ENCODE results near the gene SLC22A12.

SLC22A12 gene

DNA sequence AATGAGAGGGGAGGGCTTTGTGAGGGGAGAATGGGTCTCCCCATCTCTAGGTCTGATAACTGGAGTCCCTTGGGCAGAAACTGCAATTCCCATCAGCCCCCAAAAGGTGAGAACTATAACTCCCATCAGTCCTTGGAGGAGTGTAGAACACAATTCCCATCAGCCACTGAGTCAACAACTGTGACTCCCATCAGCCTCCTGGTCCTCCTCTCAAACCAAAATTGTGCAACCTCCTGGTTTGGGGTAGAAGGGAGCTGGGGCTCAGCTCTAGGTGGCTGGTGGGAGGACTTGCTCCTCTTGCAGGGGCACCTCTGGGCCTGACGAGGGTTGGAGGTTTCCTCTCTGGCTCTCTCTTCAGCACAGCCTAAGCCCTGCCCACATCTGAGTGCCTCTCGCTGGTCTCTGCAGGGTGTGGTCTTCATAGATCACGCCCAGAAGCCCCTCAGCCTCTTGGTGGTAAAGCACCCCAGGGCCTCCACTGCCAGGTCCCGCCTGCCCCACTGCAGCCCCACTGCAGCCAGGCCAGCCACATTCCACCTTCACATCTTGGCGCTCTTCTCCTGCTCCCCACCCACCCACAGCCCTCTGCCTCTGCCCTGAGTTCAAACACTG lies 18.5 kb downstream of the SLC22A12 start:
- Histone ChIP-seq H3K9ac (ENCODE audit: low read depth, low read length) (no peak overlapping the region), H3K36me3 (ENCODE audit: insufficient read depth, low read depth, low read length) (no peaks in the 10 kb centered on the region), H3K9me3 (ENCODE audit: insufficient read depth, low read depth, low read length) (no peaks in the 10 kb centered on the region), H3K4me3 (ENCODE audit: low read length) (no peak overlapping the region), H3K27ac (ENCODE audit: low read length) (no peak overlapping the region), H3K4me1 (ENCODE audit: insufficient read depth, low read length) (no peaks in the 10 kb centered on the region; the same call in 1 of the 2 replicates), H3K27me3 (ENCODE audit: insufficient read depth, low read length) (no peaks in the 10 kb centered on the region)

DNA sequence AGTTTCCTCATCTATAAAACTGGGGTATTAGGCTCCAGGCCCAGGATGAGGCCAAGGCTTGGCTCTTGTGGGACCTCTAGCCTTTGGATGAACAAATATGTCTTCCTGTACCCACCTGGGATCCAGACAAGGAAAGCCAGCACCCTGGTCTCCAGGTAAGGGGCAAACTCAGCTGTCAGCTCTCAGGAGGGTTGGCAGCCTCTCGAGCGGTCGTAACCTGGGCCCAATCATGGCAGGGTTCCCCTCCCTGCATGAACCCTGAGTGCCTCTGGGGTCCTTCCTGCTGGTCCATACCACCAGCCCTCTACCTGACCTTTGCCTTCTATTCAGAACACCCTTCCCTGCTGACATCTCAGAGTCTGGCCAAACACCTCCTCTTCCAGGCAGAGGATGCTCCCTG lies 19.6 kb downstream of the SLC22A12 start:
- Histone ChIP-seq H3K4me1 (ENCODE audit: insufficient read depth, low read length) (no peaks in the 10 kb centered on the region; the same call in 1 of the 2 replicates), H3K9me3 (ENCODE audit: insufficient read depth, low read depth, low read length) (no peaks in the 10 kb centered on the region), H3K27ac (ENCODE audit: low read length) (no peak overlapping the region), H3K4me3 (ENCODE audit: low read length) (no peak overlapping the region), H3K9ac (ENCODE audit: low read depth, low read length) (no peak overlapping the region), H3K27me3 (ENCODE audit: insufficient read depth, low read length) (no peaks in the 10 kb centered on the region), H3K36me3 (ENCODE audit: insufficient read depth, low read depth, low read length) (no peaks in the 10 kb centered on the region)

DNA sequence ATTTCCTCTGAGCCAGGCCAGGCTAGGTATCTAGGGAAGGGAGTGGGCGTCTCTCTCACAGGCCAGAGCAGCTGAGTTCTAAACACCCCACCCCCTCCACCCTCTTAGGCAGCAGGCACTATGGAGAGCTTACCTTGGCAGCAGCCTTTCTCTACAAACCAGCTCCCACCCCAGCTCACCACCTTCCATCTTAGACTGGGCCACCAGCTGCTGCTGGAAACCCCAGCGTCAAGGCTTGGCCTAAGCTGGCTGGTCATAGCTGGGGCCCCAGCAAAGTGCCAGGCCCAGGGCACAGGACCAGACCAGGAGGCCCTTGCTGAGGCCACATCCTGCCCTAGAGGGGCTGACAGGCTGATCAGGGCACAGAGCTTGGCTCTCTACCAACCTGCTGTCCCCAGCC lies 20.2 kb downstream of the SLC22A12 start:
- Histone ChIP-seq H3K27me3 (ENCODE audit: insufficient read depth, low read length) (no peaks in the 10 kb centered on the region), H3K9ac (ENCODE audit: low read depth, low read length) (no peak overlapping the region), H3K4me1 (ENCODE audit: insufficient read depth, low read length) (no peaks in the 10 kb centered on the region; the same call in 1 of the 2 replicates), H3K4me3 (ENCODE audit: low read length) (no peak overlapping the region), H3K36me3 (ENCODE audit: insufficient read depth, low read depth, low read length) (no peaks in the 10 kb centered on the region), H3K9me3 (ENCODE audit: insufficient read depth, low read depth, low read length) (no peaks in the 10 kb centered on the region), H3K27ac (ENCODE audit: low read length) (no peak overlapping the region)

DNA sequence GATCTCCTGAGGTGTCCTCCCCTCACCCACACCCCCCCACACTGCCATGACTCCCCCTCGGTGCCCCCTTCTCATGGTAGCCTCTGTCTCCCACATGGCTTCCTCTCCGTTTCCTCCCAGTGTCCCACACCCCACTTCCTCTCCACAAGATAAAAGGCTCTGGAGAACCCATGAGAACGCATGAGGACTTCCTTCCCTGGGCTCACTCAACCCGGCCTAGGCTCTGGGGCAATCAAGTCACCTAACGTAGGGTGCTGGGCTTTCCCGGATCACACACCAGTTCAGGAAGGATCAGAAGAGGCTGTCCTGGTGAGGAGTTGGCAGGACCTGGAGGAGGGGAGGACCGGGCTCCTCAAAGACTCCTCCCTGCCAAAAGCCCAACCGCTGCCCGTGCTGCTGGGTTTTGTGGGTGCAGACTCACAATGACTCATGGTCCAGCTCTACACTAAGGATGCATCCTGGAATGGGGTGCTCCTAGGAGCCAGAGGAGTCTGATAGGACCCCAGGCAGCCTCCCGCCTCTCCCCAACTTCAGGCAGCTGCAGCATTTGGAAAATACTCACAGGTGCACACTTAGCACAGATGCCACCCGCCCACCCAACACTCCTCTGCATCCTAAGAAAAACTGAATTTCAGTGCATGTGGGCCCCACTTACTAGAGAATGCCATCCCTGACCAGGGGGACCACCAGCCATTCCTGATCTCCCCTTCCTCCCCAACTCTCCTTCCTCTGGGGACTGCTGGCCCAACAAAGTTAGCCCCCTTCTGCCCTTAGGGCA lies 21.0 kb downstream of the SLC22A12 start:
- no peak overlapping the region for H3K9ac ChIP-seq (ENCODE audit: low read depth, low read length)
- no peaks in the 10 kb centered on the region; the same call in 1 of the 2 replicates for H3K4me1 ChIP-seq (ENCODE audit: insufficient read depth, low read length)
- no peak overlapping the region for H3K4me3 ChIP-seq (ENCODE audit: low read length)
- H3K36me3 ChIP-seq (ENCODE audit: insufficient read depth, low read depth, low read length), result no peaks in the 10 kb centered on the region
- no peaks in the 10 kb centered on the region for H3K9me3 ChIP-seq (ENCODE audit: insufficient read depth, low read depth, low read length)
- H3K27me3 ChIP-seq (ENCODE audit: insufficient read depth, low read length), result no peaks in the 10 kb centered on the region
- H3K27ac ChIP-seq (ENCODE audit: low read length), result no peak overlapping the region

DNA sequence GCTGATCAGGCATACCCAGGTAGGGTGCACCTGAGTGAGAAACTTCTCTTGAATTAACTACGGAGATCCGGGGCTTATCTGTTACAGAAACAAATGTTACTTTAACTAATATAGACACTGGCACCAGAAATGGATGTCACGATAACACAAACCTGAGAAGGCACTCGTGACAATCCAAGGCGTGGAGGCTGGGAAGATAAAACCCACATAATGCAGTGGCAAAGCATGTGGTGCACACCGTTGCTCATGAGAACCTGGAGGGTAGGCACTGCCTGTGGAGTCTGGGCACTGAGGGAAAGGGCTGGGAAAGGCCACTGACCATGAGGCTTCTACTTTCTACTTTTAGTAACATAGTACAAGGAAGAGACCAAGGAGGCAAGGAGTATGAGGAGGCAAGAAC lies 22.6 kb downstream of the SLC22A12 start:
- Histone ChIP-seq H3K27me3 (ENCODE audit: insufficient read depth, low read length) (no peaks in the 10 kb centered on the region), H3K4me3 (ENCODE audit: low read length) (no peak overlapping the region), H3K36me3 (ENCODE audit: insufficient read depth, low read depth, low read length) (no peaks in the 10 kb centered on the region), H3K4me1 (ENCODE audit: insufficient read depth, low read length) (no peaks in the 10 kb centered on the region; the same call in 1 of the 2 replicates), H3K9ac (ENCODE audit: low read depth, low read length) (no peak overlapping the region), H3K9me3 (ENCODE audit: insufficient read depth, low read depth, low read length) (no peaks in the 10 kb centered on the region), H3K27ac (ENCODE audit: low read length) (no peak overlapping the region)

DNA sequence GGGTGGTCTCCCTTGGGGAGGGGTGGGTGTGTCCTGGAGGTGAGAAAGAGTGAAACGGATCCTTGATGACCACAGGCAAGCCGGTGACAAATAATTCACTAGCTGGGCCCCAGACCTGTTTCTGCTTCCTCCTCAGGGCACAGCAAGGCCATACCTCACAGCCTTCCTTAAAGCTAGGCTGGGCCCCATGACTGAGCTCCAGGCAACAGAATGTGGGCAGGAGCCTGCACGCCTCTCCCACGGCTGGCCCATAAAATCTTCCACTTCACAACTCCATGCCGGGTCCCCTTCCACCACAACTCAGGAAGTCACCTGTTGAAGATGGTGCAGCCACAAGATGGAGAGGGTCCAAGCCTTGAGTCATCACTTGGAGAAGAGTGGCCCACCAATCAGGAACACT lies 23.9 kb downstream of the SLC22A12 start:
- Histone ChIP-seq H3K27ac (ENCODE audit: low read length) (no peak overlapping the region), H3K27me3 (ENCODE audit: insufficient read depth, low read length) (no peaks in the 10 kb centered on the region), H3K4me1 (ENCODE audit: insufficient read depth, low read length) (peaks cover 4% of the 10 kb centered on the region; the same call in 1 of the 2 replicates), H3K9ac (ENCODE audit: low read depth, low read length) (no peak overlapping the region), H3K9me3 (ENCODE audit: insufficient read depth, low read depth, low read length) (no peaks in the 10 kb centered on the region), H3K4me3 (ENCODE audit: low read length) (no peak overlapping the region), H3K36me3 (ENCODE audit: insufficient read depth, low read depth, low read length) (no peaks in the 10 kb centered on the region)

DNA sequence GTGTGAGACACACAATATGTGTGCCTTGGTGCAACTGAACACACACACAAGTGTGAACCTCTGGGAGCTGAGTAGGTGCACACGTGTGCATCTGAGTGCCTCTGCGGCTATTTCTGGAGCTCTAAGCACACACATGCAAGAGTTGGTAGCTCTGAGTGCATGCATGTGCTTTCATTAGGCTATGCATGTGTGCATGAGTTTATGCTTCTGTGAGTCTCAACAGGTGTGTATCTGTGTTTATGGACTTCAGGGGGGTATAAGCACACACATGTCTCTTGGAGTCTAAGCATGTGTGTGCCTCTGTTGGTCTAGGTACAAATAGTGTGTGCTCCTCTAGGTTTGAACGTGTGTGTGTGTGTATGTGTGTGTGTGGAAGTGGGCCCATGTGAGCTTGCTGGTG lies 25.8 kb downstream of the SLC22A12 start:
- Histone ChIP-seq H3K4me1 (ENCODE audit: insufficient read depth, low read length) (peaks cover 5% of the 10 kb centered on the region; the same call in 1 of the 2 replicates), H3K36me3 (ENCODE audit: insufficient read depth, low read depth, low read length) (no peaks in the 10 kb centered on the region), H3K27me3 (ENCODE audit: insufficient read depth, low read length) (no peaks in the 10 kb centered on the region), H3K9ac (ENCODE audit: low read depth, low read length) (no peak overlapping the region), H3K9me3 (ENCODE audit: insufficient read depth, low read depth, low read length) (no peaks in the 10 kb centered on the region), H3K27ac (ENCODE audit: low read length) (no peak overlapping the region), H3K4me3 (ENCODE audit: low read length) (no peak overlapping the region)

DNA sequence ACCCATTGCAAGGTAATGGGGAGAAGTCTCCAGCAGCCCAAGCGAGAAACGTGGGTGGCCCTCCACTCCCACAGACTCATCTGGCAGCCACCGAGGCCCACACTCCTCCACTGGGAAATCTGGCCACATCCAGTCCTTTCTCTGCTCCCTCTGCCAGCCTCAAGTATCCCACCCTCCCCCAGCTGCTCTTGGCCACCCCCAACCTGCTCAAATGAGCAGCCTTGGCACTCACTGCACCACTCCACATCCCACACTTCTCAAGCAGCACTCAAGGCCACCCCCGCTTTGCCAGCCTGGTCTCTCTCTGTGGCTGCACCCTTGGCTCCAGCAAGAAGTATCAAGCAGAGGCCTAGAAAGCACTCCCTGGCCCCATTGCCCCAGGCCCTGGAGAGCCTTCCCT lies 28.2 kb downstream of the SLC22A12 start:
- Histone ChIP-seq H3K36me3 (ENCODE audit: insufficient read depth, low read depth, low read length) (no peaks in the 10 kb centered on the region), H3K27me3 (ENCODE audit: insufficient read depth, low read length) (no peaks in the 10 kb centered on the region), H3K9me3 (ENCODE audit: insufficient read depth, low read depth, low read length) (no peaks in the 10 kb centered on the region), H3K9ac (ENCODE audit: low read depth, low read length) (no peak overlapping the region), H3K4me3 (ENCODE audit: low read length) (no peak overlapping the region), H3K4me1 (ENCODE audit: insufficient read depth, low read length) (peaks cover 5% of the 10 kb centered on the region; the same call in 1 of the 2 replicates), H3K27ac (ENCODE audit: low read length) (no peak overlapping the region)

DNA sequence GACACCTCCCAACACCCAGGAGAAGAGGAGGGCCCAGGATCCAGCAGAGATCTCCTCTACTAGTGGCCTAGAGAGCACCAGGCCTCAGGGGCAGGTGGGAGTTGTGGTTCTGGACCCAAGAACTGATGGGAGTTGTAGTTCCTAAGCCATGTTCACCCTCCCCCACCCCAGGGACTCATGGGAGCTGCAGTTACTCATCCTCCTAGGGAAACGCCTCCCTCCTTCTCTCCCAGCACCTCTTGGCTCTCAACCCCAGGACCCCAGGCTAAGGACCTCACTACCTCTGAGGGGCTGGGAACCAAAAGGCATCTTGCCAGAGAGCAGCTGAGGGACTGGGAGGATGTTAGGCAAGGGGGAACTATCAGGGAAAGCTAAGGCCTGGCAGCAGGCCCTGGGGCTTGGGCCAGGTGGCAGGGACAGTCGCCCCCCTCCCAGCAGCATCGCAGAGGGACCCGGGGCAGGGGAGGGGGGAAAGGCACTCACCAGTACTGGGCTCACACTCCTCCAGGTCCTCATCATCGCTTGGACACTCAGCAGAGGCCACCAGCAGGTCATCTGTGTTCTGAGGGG lies 28.9 kb downstream of the SLC22A12 start:
- peaks cover 5% of the 10 kb centered on the region; the same call in 1 of the 2 replicates for H3K4me1 ChIP-seq (ENCODE audit: insufficient read depth, low read length)
- no peak overlapping the region for H3K9ac ChIP-seq (ENCODE audit: low read depth, low read length)
- H3K27me3 ChIP-seq (ENCODE audit: insufficient read depth, low read length), result no peaks in the 10 kb centered on the region
- no peak overlapping the region for H3K4me3 ChIP-seq (ENCODE audit: low read length)
- H3K36me3 ChIP-seq (ENCODE audit: insufficient read depth, low read depth, low read length), result no peaks in the 10 kb centered on the region
- H3K27ac ChIP-seq (ENCODE audit: low read length), result no peak overlapping the region
- H3K9me3 ChIP-seq (ENCODE audit: insufficient read depth, low read depth, low read length), result no peaks in the 10 kb centered on the region

DNA sequence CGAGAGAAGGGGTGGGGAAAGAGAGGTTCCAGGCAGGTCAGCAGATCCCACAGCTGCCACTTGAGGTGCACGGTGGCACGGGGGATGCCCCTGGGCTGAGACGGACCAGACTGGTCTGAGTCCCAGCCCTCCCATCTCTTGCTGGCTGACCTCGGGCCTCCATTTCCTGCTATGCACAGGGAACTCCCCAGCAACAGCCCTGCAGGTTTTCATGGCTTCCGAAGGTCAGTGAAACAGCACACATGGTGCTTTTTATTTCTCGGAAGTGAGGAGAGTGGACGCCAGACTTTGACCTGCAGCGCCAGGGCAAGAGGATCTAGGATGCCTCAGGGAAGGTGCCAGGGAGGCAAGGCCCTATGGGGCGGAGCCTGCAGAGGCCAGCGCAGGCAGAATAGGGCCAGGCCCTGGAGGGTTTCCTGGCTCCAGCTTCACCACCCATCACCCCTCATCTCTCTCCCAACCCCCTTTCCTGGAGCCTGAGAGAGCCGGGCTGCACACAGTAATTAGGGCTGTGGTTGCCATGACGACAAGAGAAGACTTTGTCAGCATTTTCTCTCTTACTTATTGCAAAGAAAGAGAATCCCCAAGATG lies 29.5 kb downstream of the SLC22A12 start:
- H3K27me3 ChIP-seq (ENCODE audit: insufficient read depth, low read length), result no peaks in the 10 kb centered on the region
- H3K4me3 ChIP-seq (ENCODE audit: low read length), result no peak overlapping the region
- no peaks in the 10 kb centered on the region for H3K36me3 ChIP-seq (ENCODE audit: insufficient read depth, low read depth, low read length)
- no peaks in the 10 kb centered on the region for H3K9me3 ChIP-seq (ENCODE audit: insufficient read depth, low read depth, low read length)
- no peak overlapping the region for H3K9ac ChIP-seq (ENCODE audit: low read depth, low read length)
- H3K4me1 ChIP-seq (ENCODE audit: insufficient read depth, low read length), result peaks cover 5% of the 10 kb centered on the region; the same call in 1 of the 2 replicates
- H3K27ac ChIP-seq (ENCODE audit: low read length), result no peak overlapping the region

DNA sequence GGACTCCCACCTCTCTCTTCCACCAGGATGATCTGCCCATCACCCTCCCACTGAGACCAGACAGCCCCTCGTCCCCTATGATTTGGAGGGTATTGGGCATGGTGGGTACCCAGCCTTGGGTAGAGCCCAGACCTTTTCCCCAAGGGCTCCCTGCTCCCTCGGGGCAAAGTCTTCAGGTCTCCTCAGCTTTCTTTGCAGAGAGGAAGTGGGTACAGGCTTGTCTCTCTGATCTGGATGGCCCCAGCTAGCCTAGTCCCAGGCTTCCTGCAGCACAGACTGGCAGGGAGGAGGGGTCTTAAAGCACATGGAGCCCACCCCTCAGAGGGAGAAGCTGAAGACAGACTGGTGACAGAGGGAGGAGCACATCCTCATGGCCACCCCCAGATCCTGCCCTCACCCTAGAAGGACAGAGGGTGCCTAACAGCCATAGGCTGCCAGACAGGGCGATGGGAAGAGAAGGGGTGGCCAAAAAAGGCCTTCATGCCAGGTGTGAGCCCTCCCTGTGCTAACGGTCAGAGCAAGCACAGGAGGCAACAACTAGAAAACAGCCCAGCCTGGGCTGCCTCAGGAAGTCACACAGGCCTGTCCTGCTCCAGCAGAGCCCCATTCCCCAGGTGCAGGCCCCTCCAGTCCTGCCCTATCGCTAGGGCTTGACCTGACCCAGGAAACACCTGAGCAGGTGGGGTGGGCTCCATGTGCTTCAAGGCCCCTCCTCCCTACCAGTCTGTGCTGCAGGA lies 30.4 kb downstream of the SLC22A12 start:
- H3K9ac ChIP-seq (ENCODE audit: low read depth, low read length), result no peak overlapping the region
- no peak overlapping the region for H3K4me3 ChIP-seq (ENCODE audit: low read length)
- H3K27ac ChIP-seq (ENCODE audit: low read length), result no peak overlapping the region
- H3K36me3 ChIP-seq (ENCODE audit: insufficient read depth, low read depth, low read length), result no peaks in the 10 kb centered on the region
- no peaks in the 10 kb centered on the region for H3K9me3 ChIP-seq (ENCODE audit: insufficient read depth, low read depth, low read length)
- peaks cover 5% of the 10 kb centered on the region; the same call in 1 of the 2 replicates for H3K4me1 ChIP-seq (ENCODE audit: insufficient read depth, low read length)
- H3K27me3 ChIP-seq (ENCODE audit: insufficient read depth, low read length), result no peaks in the 10 kb centered on the region

All from iPS-20b (cell line).